COR-L47 (cell line): ENCODE results near the gene SMU1.
"Not testable (repeated sequence)": the region's sequence is repeated elsewhere in the genome, so short reads cannot be mapped to it uniquely, and the experiment has no call there.

Experiments used
- DNase-seq: peaks from one replicate; lab custom pipeline; 2025; lab: John Stamatoyannopoulos, UW

Gene SMU1

DNA sequence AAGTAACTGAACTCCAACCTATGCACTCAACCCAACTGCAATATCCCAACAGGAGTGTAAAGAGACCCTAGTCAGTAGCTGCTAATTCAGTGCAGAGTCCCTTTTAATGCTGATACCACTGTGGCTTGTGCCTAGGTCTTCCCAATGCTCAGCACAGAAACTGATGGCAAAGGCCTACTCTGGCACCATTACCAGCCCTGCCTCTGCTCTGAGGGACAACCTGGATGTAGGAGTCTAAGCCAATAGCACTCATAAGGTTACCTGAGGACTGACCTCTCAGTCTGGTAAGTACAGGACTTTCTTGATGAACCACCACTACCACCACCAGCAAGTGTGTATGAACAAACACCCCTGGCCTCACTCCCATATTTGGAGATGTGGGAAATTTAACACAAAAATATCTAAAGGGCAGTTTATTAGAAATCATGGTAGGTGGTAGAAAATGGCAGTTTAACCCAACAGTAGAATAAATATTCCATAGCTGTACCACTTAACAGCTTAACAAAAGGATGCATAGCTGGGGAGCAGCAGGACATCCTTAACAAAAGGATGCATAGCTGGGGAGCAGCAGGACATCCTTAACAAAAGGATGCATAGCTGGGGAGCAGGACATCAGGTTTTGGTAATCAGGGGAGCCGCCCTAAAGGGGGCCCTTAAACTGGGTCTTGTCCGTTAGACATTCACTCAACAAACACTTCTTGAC lies 62.4 kb downstream of the SMU1 start:
- DNase-seq, result no peak

DNA sequence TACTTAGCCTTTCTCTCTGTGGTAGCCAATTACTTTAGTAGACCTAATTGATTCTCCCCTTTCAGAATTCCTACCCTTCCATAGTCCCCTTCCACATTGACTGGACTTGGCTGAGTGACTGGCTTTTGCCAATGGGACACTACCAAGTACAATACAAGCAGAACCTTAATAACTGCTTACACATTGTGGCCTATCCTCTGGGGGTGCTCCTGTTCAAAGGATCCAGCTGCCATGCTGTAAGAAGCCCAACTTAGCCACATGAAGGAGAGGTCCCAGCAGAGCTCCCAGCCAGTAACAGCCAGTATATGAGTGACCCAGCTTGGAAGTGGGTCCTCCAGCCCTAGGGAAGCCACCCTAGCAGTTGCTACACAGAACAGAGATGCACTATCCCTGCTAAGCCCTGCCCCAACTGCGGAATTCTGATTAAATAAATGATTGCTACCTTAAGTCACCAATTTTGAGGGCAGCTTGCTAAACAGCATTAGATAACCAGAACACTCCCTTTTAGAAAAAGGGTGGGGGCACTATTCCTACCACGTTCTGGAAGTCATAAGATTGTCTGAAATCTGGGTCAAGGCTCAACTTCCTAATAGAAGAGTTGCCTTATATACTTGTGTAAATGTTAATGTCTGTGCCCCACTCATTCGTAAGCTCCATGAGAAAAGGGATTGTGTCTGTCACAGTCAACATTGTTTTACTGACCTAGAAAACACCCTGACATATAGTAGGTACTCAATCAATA lies 64.0 kb downstream of the SMU1 start:
- DNase-seq, result no peak

DNA sequence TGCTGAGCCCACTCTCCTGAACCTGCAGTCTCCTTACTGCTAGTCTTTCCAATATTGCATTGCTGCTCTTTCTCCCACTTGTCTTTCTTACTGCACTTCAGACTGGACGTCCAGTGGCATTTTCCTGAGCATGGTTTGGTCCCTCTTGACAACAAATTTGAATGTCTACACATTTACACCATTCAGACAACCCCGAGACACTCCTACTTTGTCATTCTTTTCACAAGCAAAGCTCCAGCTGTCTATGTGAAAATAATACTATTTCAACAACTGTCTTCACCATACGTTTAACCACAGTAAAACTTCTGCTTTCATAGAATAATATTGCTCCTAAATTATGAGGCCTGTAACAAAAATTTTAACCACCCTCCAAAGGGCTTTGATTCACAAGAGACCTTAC lies 64.6 kb downstream of the SMU1 start:
- no peak for DNase-seq

DNA sequence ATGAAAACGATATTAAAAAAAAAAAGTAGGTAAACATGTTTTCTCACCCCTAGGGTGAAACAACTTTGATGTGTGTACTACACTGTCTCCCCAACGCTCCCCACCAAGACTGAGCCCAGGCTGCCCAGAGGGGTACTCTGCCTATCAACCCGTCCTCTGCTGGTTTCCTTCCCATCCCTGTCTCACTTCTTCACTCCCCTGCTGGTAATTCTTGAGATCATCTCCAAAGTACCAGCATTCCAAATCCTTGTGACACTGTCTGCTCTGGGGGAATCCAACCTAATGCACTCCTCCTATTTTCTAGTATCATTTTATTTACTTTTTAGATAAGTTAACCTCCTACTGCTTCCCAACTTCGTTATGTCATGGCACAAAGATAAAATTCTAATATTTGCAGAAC lies 68.7 kb downstream of the SMU1 start:
- DNase-seq, result no peak

DNA sequence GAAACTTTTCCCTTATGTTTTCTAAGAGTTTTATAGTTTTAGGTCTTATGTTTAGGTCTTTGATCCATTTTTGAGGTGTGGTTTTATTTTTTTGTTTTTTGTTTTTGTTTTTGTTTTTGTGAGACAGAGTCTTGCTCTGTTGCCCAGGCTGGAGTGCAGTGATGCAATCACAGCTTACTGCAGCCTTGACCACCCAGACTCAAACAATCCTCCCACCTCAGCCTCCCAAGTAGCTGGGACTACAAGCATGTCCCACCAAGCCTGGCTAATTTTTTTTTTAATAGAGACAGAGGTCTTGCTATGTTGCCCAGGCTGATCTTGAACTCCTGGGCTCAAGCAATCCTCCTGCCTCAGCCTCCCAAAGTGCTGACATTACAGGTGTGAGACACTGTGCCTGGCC lies 71.1 kb downstream of the SMU1 start:
- DNase-seq, result not testable (repeated sequence)

DNA sequence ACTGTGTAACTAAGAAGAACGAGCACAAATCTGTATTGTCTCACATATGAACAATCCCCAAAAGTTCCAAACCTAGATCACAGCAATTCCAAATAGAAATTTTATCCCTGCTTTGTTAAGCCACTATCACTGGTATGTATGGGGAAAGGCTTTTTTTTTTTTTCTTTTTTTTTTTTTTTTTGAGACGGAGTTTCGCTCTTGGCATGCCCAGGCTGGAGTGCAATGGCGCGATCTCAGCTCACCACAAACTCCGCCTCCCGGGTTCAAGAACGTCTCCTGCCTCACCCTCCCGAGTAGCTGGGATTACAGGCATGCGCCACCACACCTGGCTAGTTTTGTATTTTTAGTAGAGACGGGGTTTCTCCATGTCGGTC lies 75.8 kb downstream of the SMU1 start:
- DNase-seq, result not testable (repeated sequence)

DNA sequence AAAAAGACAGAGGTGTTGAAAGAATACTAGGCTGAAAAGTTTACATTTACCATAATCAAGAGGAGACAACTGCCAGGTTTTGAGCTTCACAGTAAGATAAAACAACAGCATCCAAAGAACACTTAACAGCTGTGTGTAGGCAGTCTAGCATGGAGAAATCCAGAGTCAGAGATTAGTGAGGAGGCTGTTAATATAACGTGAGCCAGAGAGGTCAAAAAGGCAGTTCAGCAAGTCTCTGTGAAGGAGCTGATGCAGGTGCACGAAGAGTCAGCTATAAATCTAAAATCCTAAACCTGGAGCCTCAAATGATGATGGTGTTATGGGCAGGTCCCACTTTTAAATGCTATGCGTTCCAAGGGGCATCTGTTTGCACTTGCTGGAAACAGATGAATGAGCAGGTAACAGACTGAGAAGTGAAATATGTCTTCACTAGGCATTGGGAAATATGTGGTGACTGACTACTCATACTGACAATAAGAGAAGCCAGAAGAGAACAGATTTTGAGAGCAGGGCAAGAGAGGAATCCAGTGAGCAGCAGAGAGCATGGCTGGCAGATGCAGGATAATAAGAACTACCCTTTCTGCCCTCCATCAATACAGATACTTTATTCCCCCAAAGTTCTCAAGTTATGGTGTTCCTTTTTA lies 83.8 kb downstream of the SMU1 start:
- no peak for DNase-seq

DNA sequence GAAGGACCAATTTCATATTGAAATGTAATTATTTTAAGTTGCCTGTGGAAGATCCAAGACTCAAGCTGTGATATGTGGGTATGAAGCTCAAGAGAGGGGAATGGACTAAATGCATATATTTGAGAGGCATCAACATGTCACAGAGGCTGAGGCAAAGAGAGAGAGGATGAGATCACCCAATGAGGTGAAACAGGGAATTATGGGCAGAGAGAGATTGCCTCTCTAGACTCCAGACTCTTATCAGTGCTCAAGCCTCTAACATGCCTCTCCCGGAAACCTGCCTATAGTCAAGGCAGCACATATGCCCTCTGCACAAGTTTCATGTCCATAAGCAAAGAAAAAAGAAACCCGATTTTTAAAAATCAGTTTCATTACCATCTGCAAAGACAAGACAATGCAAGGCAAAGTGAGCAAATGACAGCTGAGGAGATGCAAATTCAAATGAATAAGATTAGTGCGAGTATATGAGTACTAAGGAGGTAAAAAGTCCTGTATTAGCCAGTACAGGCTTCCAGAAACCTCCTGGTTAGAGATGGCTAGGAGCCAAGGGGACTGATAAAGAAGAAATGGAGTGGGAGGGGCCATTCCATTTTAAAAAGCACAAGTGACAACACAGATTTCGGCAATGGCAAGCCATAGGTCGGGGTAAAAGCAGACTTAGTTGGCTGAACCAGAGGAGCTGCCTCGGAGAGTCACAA lies 84.4 kb downstream of the SMU1 start:
- DNase-seq, result no peak
